HepG2 (cell line): Measurements from ENCODE around the gene CCDC91. TPM values are rescaled to one million over a fixed set of nuclear protein-coding genes. Genes with fewer than 3 reads are reported as not detected.

Experiments used
- ATAC-seq: fragments of 200-7000 bp; cut with Tn5 transposase; 3 replicates; pipeline ENCODE4 v1.9.1; 2020; ENCODE audit warnings: mild to moderate bottlenecking, moderate library complexity
- BruUV-seq: library from RNA; stranded (reverse); fragments of 400-500 nt; replicated peaks from 2 replicates; lab custom pipeline; 2021; lab: Mats Ljungman, UMichigan
- CTCF ChIA-PET: fragments of 300-600 bp; formaldehyde crosslinking; extraction: SDS; loops from one replicate; lab custom pipeline; 2021; ENCODE audit warnings: low total read pairs, inconsistent platforms, low intra/inter-chr PET ratio; lab: Yijun Ruan, JAX
- POLR2A ChIA-PET: fragments of 350-600 bp; sonication (Branson Sonifier 250); formaldehyde crosslinking; loops from one replicate; lab custom pipeline; 2020; ENCODE audit warnings: antibody characterized with exemption, inconsistent platforms; lab: Yijun Ruan, JAX
- DNase-seq: peaks from one replicate; pipeline ENCODE4 v3.0.0-alpha.2; 2015; ENCODE audit warnings: low spot score
- FAIRE-seq: peaks from 3 replicates; lab custom pipeline; 2011; peaks lifted over from hg19 to GRCh38; lab: Jason Lieb, UNC
- H2AFZ ChIP-seq: one replicate; pipeline ENCODE4 v1.6.1; 2011; ENCODE audit warnings: low read length, inconsistent platforms
- H3K27ac ChIP-seq: fragments of 300-600 bp; 3 replicates; pipeline ENCODE4 v1.8.0; 2011; ENCODE audit warnings: mixed run types, mild to moderate bottlenecking, mixed read lengths, low read length, inconsistent platforms; ENCODE audit not compliant: insufficient read depth; ENCODE audit errors: extremely low read length
- H3K27me3 ChIP-seq, 2 experiments: fragments of 200-600 bp in 1 of 2; 2 replicates in 1 of 2; 3 replicates in 1 of 2; pipeline versions ENCODE4 v1.6.0 to v1.8.0; 2011; ENCODE audit warnings: low read length in 2 of 2, mild to moderate bottlenecking in 2 of 2, moderate library complexity in 2 of 2, inconsistent platforms in 1 of 2; ENCODE audit not compliant: insufficient read depth in 2 of 2, control insufficient read depth in 1 of 2
- H3K36me3 ChIP-seq, 2 experiments: fragments of 200-600 bp in 1 of 2; replicated peaks in 1 of 2; 2 replicates in 1 of 2; 3 replicates in 1 of 2; pipeline versions ENCODE4 v1.5.1 to v1.8.0; 2011; ENCODE audit warnings: low read length in 2 of 2, inconsistent platforms in 1 of 2; ENCODE audit not compliant: insufficient read depth in 2 of 2, control insufficient read depth in 1 of 2
- H3K4me1 ChIP-seq: 2 replicates; pipeline ENCODE4 v1.5.1; 2012; ENCODE audit warnings: low read length, inconsistent platforms; ENCODE audit not compliant: insufficient read depth
- H3K4me2 ChIP-seq: 2 replicates; pipeline ENCODE4 v1.6.0; 2011; ENCODE audit warnings: low read depth, low read length, inconsistent platforms
- H3K4me3 ChIP-seq, 3 experiments: fragments of 200-600 bp in 1 of 3; sonication (generic), shearing (Covaris generic) in 1 of 3; replicated peaks in 1 of 3; 2 replicates each; pipeline ENCODE4 v1.5.1; 2011 to 2016; ENCODE audit warnings: low read length in 3 of 3, inconsistent platforms in 2 of 3, low read depth in 2 of 3, mild to moderate bottlenecking in 2 of 3, control low read depth in 1 of 3, mixed read lengths in 1 of 3; ENCODE audit not compliant: insufficient read depth in 1 of 3
- H3K79me2 ChIP-seq: one replicate; pipeline ENCODE4 v1.6.1; 2011; ENCODE audit warnings: low read length, inconsistent platforms; ENCODE audit not compliant: insufficient read depth
- H3K9ac ChIP-seq: 2 replicates; pipeline ENCODE4 v1.6.0; 2011; ENCODE audit warnings: mild to moderate bottlenecking, low read depth, low read length, inconsistent platforms; ENCODE audit not compliant: insufficient read depth
- H3K9me3 ChIP-seq: 2 replicates; pipeline ENCODE4 v1.5.1; 2012; ENCODE audit warnings: mild to moderate bottlenecking, low read length
- H4K20me1 ChIP-seq: 2 replicates; pipeline ENCODE4 v1.6.0; 2011; ENCODE audit warnings: inconsistent platforms, mild to moderate bottlenecking, low read length, moderate library complexity; ENCODE audit not compliant: insufficient read depth
- EEA1 ChIP-seq: sonication (generic); formaldehyde crosslinking; IDR thresholded peaks from 2 replicates; pipeline ENCODE4 v1.5.1; 2020; ENCODE audit warnings: mild to moderate bottlenecking, missing genetic modification reagents, borderline replicate concordance
- NR2F6 ChIP-seq, 2 experiments: IDR thresholded peaks; 2 replicates each; pipeline ENCODE4 v1.6.1; 2016; ENCODE audit warnings: antibody characterized with exemption in 1 of 2, mild to moderate bottlenecking in 1 of 2
- RARG ChIP-seq: sonication (generic); formaldehyde crosslinking; IDR thresholded peaks from 2 replicates; pipeline ENCODE4 v1.4.0; 2020; ENCODE audit warnings: low read depth, mild to moderate bottlenecking, missing genetic modification reagents
- WGBS: methylation state at CpG from one replicate; pipeline ENCODE4 v1.1.6; 2017; ENCODE audit warnings: low lambda C conversion rate; 5-methylcytosine and 5-hydroxymethylcytosine counted together
- in situ Hi-C: cut with HindIII; loops from 2 replicates; pipeline ENCODE4 v1.10.0; 2017; ENCODE audit warnings: low pct_unique_long_range_greater_than_20kb; ENCODE audit not compliant: extremely low pct_ligation_motif_present
- intact Hi-C: fragments of 100-400 bp; cut with micrococcal nuclease; formaldehyde crosslinking; loops from one replicate; pipeline ENCODE4 v1.10.0; 2022; ENCODE audit not compliant: unreplicated experiment
- polyA plus RNA-seq, 8 experiments: library from polyadenylated mRNA; depleted of rRNA in 3 of 8; stranded (reverse) in 7 of 8; unstranded in 1 of 8; fragments of >200 nt; fragmentation: Illumina TruSeq in 4 of 8; extraction: Trizol in 4 of 8; gene quantifications; 2 replicates each; pipeline versions ENCODE4 v1.2.1 to v1.2.3, GENCODE V29; 2011 to 2016; ENCODE audit warnings: low read depth in 4 of 8, missing spikeins in 1 of 8, mixed read lengths in 1 of 8; ENCODE audit not compliant: insufficient read depth in 1 of 8
- total RNA-seq, 5 experiments: library from RNA; depleted of rRNA; stranded (reverse); fragments of >200 nt; fragmentation: Illumina TruSeq; extraction: Trizol; gene quantifications; 2 replicates each; pipeline ENCODE4 v1.2.3, GENCODE V29; 2016; ENCODE audit warnings: low read depth in 1 of 5
- TF ChIP-seq, protein P1 (sequence below): IDR thresholded peaks from 2 replicates; pipeline ENCODE4 v1.6.1; 2016; ENCODE audit warnings: control low read depth
- TF ChIP-seq, protein P2 (sequence below): sonication (generic); formaldehyde crosslinking; IDR thresholded peaks from 2 replicates; pipeline ENCODE4 v1.4.0; 2020; ENCODE audit warnings: missing genetic modification reagents, borderline replicate concordance
- TF ChIP-seq, protein P3 (sequence below): sonication (generic); formaldehyde crosslinking; IDR thresholded peaks from 2 replicates; pipeline ENCODE4 v1.5.1; 2020; ENCODE audit warnings: mild to moderate bottlenecking, missing genetic modification reagents

Gene CCDC91
- total and polyA plus RNA-seq, 2 of the 13 experiments (the other 11 are each of a cell fraction or from before 2014, with no cell fraction given), result 9.8 to 15.8 TPM

DNA sequence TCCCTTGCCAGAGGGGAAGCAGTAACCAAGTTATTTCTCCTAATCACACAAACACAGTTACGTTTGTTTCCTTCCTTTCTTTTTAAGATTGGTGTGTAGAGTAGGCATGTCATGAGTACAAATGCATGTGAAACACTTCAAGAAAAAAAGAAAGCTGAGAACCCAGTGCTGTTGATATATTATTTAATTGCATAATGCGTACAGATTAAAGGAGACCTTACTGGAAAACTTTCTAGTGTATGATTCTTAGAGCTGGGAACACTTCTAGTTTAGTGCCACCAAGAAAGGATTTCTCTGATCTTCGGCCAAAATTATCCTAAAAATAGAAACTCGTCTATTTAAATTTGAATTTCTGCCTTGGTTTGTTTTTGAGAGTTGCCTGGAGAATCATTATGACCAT, 365.5 kb downstream of the CCDC91 start:
- DNase-seq (no peak), ATAC-seq (no peak), FAIRE-seq (no peak)
- H3K4me1 ChIP-seq, result no peaks in the 10 kb centered on the region
- no peaks in the 10 kb centered on the region for H4K20me1 ChIP-seq
- H2AFZ ChIP-seq, result no peak overlapping the region
- no TSS peak for BruUV-seq
- POLR2A ChIA-PET, result no interaction called here
- no peaks in the 10 kb centered on the region for H3K9me3 ChIP-seq
- no peaks in the 10 kb centered on the region for H3K36me3 ChIP-seq
- no peaks in the 10 kb centered on the region for H3K79me2 ChIP-seq
- intact Hi-C loops (no loop called here), in situ Hi-C loops (no loop called here)
- H3K27me3 ChIP-seq, result no peaks in the 10 kb centered on the region
- 83% methylated on average over 4 of the region's 4 CpGs for WGBS
- CTCF ChIA-PET, result no interaction called here
- no peak overlapping the region for H3K27ac ChIP-seq
- no peak overlapping the region for H3K9ac ChIP-seq
- no peak overlapping the region for H3K4me2 ChIP-seq
- H3K4me3 ChIP-seq, result no peak overlapping the region
- TF ChIP-seq, protein P1, sequence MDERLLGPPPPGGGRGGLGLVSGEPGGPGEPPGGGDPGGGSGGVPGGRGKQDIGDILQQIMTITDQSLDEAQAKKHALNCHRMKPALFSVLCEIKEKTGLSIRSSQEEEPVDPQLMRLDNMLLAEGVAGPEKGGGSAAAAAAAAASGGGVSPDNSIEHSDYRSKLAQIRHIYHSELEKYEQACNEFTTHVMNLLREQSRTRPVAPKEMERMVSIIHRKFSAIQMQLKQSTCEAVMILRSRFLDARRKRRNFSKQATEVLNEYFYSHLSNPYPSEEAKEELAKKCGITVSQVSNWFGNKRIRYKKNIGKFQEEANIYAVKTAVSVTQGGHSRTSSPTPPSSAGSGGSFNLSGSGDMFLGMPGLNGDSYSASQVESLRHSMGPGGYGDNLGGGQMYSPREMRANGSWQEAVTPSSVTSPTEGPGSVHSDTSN, result no peak
- TF ChIP-seq NR2F6 (IDR thresholded peaks at IDR 0.05), result no peak
- TF ChIP-seq NR2F6 (CRISPR knock-in tag; IDR thresholded peaks at IDR 0.05), result no peak
- no peak for TF ChIP-seq EEA1 (CRISPR knock-in tag)
- TF ChIP-seq, protein P2, sequence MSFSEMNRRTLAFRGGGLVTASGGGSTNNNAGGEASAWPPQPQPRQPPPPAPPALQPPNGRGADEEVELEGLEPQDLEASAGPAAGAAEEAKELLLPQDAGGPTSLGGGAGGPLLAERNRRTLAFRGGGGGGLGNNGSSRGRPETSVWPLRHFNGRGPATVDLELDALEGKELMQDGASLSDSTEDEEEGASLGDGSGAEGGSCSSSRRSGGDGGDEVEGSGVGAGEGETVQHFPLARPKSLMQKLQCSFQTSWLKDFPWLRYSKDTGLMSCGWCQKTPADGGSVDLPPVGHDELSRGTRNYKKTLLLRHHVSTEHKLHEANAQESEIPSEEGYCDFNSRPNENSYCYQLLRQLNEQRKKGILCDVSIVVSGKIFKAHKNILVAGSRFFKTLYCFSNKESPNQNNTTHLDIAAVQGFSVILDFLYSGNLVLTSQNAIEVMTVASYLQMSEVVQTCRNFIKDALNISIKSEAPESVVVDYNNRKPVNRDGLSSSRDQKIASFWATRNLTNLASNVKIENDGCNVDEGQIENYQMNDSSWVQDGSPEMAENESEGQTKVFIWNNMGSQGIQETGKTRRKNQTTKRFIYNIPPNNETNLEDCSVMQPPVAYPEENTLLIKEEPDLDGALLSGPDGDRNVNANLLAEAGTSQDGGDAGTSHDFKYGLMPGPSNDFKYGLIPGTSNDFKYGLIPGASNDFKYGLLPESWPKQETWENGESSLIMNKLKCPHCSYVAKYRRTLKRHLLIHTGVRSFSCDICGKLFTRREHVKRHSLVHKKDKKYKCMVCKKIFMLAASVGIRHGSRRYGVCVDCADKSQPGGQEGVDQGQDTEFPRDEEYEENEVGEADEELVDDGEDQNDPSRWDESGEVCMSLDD (CRISPR knock-in tag), result no peak
- no peak for TF ChIP-seq RARG (CRISPR knock-in tag)
- TF ChIP-seq, protein P3, sequence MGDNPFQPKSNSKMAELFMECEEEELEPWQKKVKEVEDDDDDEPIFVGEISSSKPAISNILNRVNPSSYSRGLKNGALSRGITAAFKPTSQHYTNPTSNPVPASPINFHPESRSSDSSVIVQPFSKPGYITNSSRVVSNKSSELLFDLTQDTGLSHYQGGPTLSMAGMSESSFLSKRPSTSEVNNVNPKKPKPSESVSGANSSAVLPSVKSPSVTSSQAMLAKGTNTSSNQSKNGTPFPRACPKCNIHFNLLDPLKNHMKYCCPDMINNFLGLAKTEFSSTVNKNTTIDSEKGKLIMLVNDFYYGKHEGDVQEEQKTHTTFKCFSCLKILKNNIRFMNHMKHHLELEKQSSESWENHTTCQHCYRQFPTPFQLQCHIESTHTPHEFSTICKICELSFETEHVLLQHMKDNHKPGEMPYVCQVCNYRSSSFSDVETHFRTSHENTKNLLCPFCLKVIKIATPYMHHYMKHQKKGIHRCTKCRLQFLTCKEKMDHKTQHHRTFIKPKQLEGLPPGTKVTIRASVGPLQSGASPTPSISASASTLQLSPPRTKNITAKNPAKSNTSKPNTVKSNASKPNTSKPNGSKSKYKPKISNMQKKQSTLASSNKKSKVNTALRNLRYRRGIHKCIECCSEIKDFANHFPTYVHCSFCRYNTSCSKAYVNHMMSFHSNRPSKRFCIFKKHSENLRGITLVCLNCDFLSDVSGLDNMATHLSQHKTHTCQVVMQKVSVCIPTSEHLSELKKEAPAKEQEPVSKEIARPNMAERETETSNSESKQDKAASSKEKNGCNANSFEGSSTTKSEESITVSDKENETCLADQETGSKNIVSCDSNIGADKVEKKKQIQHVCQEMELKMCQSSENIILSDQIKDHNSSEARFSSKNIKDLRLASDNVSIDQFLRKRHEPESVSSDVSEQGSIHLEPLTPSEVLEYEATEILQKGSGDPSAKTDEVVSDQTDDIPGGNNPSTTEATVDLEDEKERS (CRISPR knock-in tag), result no peak
